H1 (cell line): ENCODE data around the gene ZNF624. TPM values are rescaled to one million over a fixed set of nuclear protein-coding genes. Genes with fewer than 3 reads are reported as not detected.

ENCODE experiments used
- BRCA1 ChIP-seq: IDR thresholded peaks from 2 replicates; pipeline ENCODE4 v1.6.1; 2012; ENCODE audit warnings: low read depth, low read length, improper control_type of control experiment
- CHD7 ChIP-seq: fragments of 300-600 bp; sonication (generic); IDR thresholded peaks from 2 replicates; pipeline ENCODE4 v1.7.1; 2012; ENCODE audit warnings: low read length, moderate library complexity, mild to moderate bottlenecking, inconsistent platforms; ENCODE audit not compliant: insufficient replicate concordance
- CREB1 ChIP-seq: IDR thresholded peaks from 2 replicates; pipeline ENCODE4 v1.6.1; 2012; ENCODE audit warnings: inconsistent platforms
- RFX5 ChIP-seq: IDR thresholded peaks from 2 replicates; pipeline ENCODE4 v1.6.1; 2011; ENCODE audit warnings: low read depth, low read length, improper control_type of control experiment, borderline replicate concordance
- TAF1 ChIP-seq: IDR thresholded peaks from 2 replicates; pipeline ENCODE4 v1.6.1; 2011; ENCODE audit warnings: mild to moderate bottlenecking, low read depth, low read length
- polyA plus RNA-seq, 7 experiments: library from polyadenylated mRNA; depleted of rRNA in 3 of 7; stranded (reverse) in 5 of 7; unstranded in 2 of 7; fragments of >200 nt in 5 of 7; fragments of 200-250 nt in 2 of 7; gene quantifications; 1 replicate in 5 of 7; 2 replicates in 1 of 7; 4 replicates in 1 of 7; pipeline versions ENCODE4 v1.2.1 to v1.2.3, GENCODE V29; 2011 to 2013; ENCODE audit warnings: missing spikeins in 2 of 7, mixed read lengths in 2 of 7
- total RNA-seq: library from RNA; stranded (reverse); fragmentation: NEBNext Ultra II Directional; extraction: Animal tissue kit (Norgen Biotek cat#: 25700); gene quantifications from 2 replicates; pipeline ENCODE4 v1.2.1, GENCODE V29; 2021

The ZNF624 gene
- total and polyA plus RNA-seq, 2 of the 8 experiments (the other 6 are each of a cell fraction or from before 2014, with no cell fraction given) = 0.39 to 2.5 TPM

- TF ChIP-seq CHD7 = no peak
- no peak for TF ChIP-seq BRCA1
- TF ChIP-seq CREB1 = no peak
- no peak for TF ChIP-seq RFX5
- TF ChIP-seq TAF1 = no peak
These were observed 9.3 kb upstream of the ZNF624 start (continued) for GRCh38 chr17:16662936-16663335.
